ENCODE results near the gene NPAS3.

Gene NPAS3

GRCh38 chr14:33774161-33774560 lies 835.5 kb downstream of the NPAS3 start:
- DNase-seq: no peak

- DNase-seq: no peak
Measured at GRCh38 chr14:33774723-33775470, 836.2 kb downstream of the NPAS3 start.

GRCh38 chr14:33776871-33777270 lies 838.2 kb downstream of the NPAS3 start:
- no peak for DNase-seq

- DNase-seq: peak; percentile 42
Measured at GRCh38 chr14:33777681-33778080, 839.0 kb downstream of the NPAS3 start.

- DNase-seq: no peak
Measured at GRCh38 chr14:33780035-33780434, 841.4 kb downstream of the NPAS3 start.

- no peak for DNase-seq
Measured at GRCh38 chr14:33781236-33781635, 842.6 kb downstream of the NPAS3 start.

GRCh38 chr14:33782923-33783322 lies 844.2 kb downstream of the NPAS3 start:
- no peak for DNase-seq

GRCh38 chr14:33786091-33786825 lies 847.6 kb downstream of the NPAS3 start:
- DNase-seq: no peak

GRCh38 chr14:33788161-33788560 lies 849.5 kb downstream of the NPAS3 start:
- no peak for DNase-seq

GRCh38 chr14:33790996-33791395 lies 852.3 kb downstream of the NPAS3 start:
- no peak for DNase-seq

GRCh38 chr14:33792009-33792719 lies 853.5 kb downstream of the NPAS3 start:
- DNase-seq: no peak

GRCh38 chr14:33792720-33793368 lies 854.2 kb downstream of the NPAS3 start:
- peak; percentile 68 for DNase-seq

GRCh38 chr14:33793398-33794110 lies 854.9 kb downstream of the NPAS3 start:
- no peak for DNase-seq

- DNase-seq: peak; percentile 39
Measured at GRCh38 chr14:33794791-33795305, 856.2 kb downstream of the NPAS3 start.

GRCh38 chr14:33796356-33796755 lies 857.7 kb downstream of the NPAS3 start:
- DNase-seq: peak; percentile 49

GRCh38 chr14:33799705-33800570 lies 861.3 kb downstream of the NPAS3 start:
- peak; percentile 16 for DNase-seq

- no peak for DNase-seq
Measured at GRCh38 chr14:33800735-33801163, 862.1 kb downstream of the NPAS3 start.

- DNase-seq: no peak
Measured at GRCh38 chr14:33802737-33803136, 864.1 kb downstream of the NPAS3 start.

GRCh38 chr14:33805593-33805992 lies 866.9 kb downstream of the NPAS3 start:
- DNase-seq: no peak

GRCh38 chr14:33806905-33807304 lies 868.2 kb downstream of the NPAS3 start:
- DNase-seq: no peak

- DNase-seq: no peak
Measured at GRCh38 chr14:33808187-33808586, 869.5 kb downstream of the NPAS3 start.

All from fibroblast of skin of back (primary cell).